ENCODE measurements around the gene GAL.

DNA sequence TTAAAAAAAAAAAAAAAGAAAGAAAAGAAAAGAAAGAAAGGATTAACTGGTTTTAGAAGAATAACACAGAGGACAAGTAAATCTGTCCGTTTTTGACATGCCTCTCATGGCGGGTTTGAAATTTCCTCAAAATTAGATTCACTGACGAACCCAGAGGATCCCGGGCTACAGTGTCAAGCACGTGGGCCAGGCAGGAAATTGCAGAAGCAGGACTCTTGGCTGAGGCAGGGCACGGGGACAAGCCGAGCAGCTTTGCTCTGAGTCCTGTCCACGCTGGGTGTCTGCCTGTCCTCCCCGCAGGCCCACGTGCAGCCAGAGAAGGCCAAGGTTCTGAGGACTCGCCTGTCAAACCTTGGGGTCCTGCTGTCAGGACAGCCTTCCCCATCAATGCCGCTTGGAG is 24.7 kb downstream of the GAL start:
- TF ChIP-seq POLR2AphosphoS5 (IDR thresholded peaks at IDR 0.05; ENCODE audit: low read depth) (no peak), GABPA (IDR thresholded peaks at IDR 0.05; ENCODE audit: low read depth) (no peak)
- TF ChIP-seq, protein P1, sequence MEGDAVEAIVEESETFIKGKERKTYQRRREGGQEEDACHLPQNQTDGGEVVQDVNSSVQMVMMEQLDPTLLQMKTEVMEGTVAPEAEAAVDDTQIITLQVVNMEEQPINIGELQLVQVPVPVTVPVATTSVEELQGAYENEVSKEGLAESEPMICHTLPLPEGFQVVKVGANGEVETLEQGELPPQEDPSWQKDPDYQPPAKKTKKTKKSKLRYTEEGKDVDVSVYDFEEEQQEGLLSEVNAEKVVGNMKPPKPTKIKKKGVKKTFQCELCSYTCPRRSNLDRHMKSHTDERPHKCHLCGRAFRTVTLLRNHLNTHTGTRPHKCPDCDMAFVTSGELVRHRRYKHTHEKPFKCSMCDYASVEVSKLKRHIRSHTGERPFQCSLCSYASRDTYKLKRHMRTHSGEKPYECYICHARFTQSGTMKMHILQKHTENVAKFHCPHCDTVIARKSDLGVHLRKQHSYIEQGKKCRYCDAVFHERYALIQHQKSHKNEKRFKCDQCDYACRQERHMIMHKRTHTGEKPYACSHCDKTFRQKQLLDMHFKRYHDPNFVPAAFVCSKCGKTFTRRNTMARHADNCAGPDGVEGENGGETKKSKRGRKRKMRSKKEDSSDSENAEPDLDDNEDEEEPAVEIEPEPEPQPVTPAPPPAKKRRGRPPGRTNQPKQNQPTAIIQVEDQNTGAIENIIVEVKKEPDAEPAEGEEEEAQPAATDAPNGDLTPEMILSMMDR (IDR thresholded peaks at IDR 0.05; ENCODE audit: insufficient read depth, low read length), result no peak
- TF ChIP-seq, protein P2, sequence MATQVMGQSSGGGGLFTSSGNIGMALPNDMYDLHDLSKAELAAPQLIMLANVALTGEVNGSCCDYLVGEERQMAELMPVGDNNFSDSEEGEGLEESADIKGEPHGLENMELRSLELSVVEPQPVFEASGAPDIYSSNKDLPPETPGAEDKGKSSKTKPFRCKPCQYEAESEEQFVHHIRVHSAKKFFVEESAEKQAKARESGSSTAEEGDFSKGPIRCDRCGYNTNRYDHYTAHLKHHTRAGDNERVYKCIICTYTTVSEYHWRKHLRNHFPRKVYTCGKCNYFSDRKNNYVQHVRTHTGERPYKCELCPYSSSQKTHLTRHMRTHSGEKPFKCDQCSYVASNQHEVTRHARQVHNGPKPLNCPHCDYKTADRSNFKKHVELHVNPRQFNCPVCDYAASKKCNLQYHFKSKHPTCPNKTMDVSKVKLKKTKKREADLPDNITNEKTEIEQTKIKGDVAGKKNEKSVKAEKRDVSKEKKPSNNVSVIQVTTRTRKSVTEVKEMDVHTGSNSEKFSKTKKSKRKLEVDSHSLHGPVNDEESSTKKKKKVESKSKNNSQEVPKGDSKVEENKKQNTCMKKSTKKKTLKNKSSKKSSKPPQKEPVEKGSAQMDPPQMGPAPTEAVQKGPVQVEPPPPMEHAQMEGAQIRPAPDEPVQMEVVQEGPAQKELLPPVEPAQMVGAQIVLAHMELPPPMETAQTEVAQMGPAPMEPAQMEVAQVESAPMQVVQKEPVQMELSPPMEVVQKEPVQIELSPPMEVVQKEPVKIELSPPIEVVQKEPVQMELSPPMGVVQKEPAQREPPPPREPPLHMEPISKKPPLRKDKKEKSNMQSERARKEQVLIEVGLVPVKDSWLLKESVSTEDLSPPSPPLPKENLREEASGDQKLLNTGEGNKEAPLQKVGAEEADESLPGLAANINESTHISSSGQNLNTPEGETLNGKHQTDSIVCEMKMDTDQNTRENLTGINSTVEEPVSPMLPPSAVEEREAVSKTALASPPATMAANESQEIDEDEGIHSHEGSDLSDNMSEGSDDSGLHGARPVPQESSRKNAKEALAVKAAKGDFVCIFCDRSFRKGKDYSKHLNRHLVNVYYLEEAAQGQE (IDR thresholded peaks at IDR 0.05; ENCODE audit: insufficient replicate concordance, low read depth), result no peak

Data from HL-60 (cell line).